ENCODE results near the gene GLDN.

The GLDN gene

DNA sequence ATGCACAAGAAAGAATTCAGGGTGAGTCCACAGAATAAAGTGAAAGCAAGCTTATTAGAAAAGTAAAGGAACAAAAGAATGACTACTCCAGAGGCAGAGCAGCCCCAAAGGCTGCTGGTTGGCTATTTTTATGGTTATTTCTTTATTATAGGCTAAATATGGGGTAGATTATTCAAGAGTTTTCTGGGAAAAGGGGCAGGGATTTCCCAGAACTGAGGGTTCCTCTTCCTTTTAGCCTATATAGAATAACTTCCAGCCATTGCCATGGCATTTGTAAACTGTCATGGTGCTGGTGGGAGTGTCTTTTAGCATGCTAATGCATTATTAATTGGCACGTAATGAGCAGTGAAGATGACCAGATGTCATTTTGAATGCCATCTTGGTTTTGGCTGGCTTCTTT lies 13.6 kb downstream of the GLDN start:
- DNase-seq (ENCODE audit: insufficient read length, low spot score): no peak
- TF ChIP-seq POLR2A (IDR thresholded peaks at IDR 0.05; ENCODE audit: low read depth, low read length): no peak
- FAIRE-seq: no peak

GRCh38 chr15:51356147-51356546 lies 14.7 kb downstream of the GLDN start:
- no peak for FAIRE-seq

GRCh38 chr15:51356983-51357382 lies 15.5 kb downstream of the GLDN start:
- no peak for TF ChIP-seq POLR2A (IDR thresholded peaks at IDR 0.05; ENCODE audit: low read depth, low read length)
- DNase-seq (ENCODE audit: insufficient read length, low spot score) (no peak), FAIRE-seq (no peak)

More at GRCh38 chr15:51356147-51356546, 14.7 kb downstream of the GLDN start:
- no peak for DNase-seq (ENCODE audit: insufficient read length, low spot score)
- TF ChIP-seq POLR2A (IDR thresholded peaks at IDR 0.05; ENCODE audit: low read depth, low read length): no peak

DNA sequence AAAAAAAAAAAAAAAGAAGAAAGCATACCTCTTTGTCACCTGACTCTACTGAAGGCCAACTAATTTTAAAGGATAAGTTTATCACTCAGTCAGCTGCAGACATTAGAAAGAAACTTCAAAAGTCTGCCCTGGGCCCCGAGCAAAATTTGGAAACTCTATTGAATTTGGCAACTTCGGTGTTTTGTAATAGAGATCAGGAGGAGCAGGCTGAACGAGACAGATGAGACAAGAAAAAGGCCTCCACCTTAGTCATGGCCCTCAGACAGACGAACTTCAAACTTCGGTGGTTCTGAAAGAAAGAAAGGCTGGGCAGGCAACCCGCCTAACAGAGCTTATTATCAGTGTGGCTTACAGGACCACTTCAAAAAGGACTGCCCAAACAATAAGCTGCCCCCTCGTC lies 18.5 kb downstream of the GLDN start:
- DNase-seq (ENCODE audit: insufficient read length, low spot score) (no peak), FAIRE-seq (no peak)
- TF ChIP-seq POLR2A (IDR thresholded peaks at IDR 0.05; ENCODE audit: low read depth, low read length): no peak

DNA sequence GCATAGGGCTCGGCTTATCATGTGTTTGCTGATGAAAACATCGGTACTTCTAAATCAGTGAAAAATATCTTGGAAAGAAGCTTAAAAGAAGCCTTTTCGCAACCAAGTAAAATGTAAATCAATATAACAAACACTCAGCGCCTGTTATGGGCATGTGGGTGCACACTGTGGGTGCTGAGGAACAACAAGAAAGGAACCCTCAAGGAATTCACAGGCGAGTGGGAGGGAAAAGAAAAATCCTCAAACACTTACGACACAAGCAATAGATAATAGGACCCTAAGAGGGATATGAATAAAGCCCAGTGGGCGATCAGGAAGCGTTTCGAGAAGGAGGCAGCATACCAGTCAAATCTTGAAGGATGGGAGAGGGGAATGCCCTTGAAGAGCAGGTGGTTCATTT lies 21.9 kb downstream of the GLDN start:
- FAIRE-seq (no peak), DNase-seq (ENCODE audit: insufficient read length, low spot score) (no peak)
- TF ChIP-seq POLR2A (IDR thresholded peaks at IDR 0.05; ENCODE audit: low read depth, low read length): no peak

DNA sequence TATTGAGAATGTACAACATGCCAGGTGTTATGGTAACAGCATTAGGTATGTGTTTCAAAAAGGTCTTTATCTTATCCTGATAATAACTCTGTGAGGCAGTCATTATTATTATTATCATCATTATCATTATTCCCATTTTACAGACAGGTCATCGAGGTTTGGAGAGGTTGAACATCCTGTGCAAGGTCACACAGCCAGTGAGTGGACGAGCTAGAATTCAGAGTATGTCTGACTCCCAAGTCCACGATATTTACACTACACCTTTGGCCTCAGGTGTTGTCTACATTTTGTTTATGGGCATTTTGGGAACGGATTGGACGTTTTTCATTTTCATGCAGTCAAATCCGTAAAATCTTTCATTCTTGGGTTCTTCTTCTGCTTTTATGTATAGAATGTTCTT lies 24.0 kb downstream of the GLDN start:
- DNase-seq (ENCODE audit: insufficient read length, low spot score): no peak
- no peak for FAIRE-seq
- no peak for TF ChIP-seq POLR2A (IDR thresholded peaks at IDR 0.05; ENCODE audit: low read depth, low read length)

DNA sequence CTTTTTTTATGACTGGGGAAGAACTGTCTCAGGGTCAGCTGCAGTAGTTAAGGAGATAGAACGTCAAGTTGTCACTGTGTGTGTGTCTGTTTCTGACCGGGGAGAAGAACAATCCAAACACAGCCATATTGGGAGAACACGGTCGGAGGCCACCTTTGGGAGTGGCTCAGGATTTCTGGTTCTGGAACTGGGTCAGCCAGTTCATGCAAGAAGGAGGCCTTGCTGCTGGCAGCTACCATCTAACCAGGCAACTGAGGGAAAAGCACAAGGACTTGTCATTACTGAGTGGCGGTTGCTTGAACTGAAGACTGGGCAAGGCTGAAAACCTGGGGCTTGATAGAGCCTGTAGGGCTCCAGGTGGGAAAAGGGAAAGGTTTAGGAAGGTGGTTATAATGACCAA lies 24.6 kb downstream of the GLDN start:
- no peak for DNase-seq (ENCODE audit: insufficient read length, low spot score)
- no peak for FAIRE-seq
- no peak for TF ChIP-seq POLR2A (IDR thresholded peaks at IDR 0.05; ENCODE audit: low read depth, low read length)

DNA sequence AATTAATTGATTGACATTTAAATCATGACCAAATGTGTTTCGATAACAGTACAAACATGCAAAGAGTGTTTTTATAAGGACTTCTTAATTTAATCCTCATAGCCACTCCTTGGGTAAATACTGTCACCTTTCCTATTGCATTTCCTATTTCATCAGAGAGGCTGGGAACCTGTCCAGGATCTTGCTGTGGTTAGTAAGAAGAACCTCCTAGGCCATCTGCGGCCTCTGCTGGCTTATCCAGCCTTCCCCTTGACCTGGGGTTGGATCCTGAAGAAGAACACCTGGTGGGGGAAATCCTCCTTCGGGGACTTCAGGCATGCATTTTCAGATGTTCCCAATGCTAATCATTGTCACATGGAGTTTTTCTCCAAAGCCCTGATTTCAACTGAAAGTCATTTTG lies 25.5 kb downstream of the GLDN start:
- DNase-seq (ENCODE audit: insufficient read length, low spot score): no peak
- FAIRE-seq: no peak

GRCh38 chr15:51367322-51367976 lies 26.0 kb downstream of the GLDN start:
- TF ChIP-seq POLR2A (IDR thresholded peaks at IDR 0.05; ENCODE audit: low read depth, low read length): no peak
- FAIRE-seq (no peak), DNase-seq (ENCODE audit: insufficient read length, low spot score) (no peak)

More for the DNA sequence above, 25.5 kb downstream of the GLDN start:
- TF ChIP-seq POLR2A (IDR thresholded peaks at IDR 0.05; ENCODE audit: low read depth, low read length): no peak

DNA sequence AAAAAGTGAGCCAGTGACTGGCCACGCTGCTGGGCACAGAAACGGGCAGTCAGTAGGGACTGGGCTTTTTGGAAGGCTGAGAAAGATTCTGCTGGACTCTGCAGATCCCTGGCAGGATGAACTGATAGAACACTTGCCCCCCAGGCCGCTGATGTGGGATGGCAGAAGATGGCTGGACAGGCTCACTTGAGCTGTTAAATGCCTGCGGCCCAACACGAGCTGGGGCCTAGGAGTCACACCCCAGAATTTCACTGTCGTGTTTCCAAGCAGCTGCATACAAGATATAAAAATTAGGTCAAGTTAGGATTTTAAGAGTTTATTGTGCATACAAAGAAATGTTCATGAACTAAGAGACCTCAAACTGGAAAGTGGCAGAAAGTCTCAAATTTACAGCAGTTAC lies 26.9 kb downstream of the GLDN start:
- DNase-seq (ENCODE audit: insufficient read length, low spot score) (no peak), FAIRE-seq (no peak)
- no peak for TF ChIP-seq POLR2A (IDR thresholded peaks at IDR 0.05; ENCODE audit: low read depth, low read length)

DNA sequence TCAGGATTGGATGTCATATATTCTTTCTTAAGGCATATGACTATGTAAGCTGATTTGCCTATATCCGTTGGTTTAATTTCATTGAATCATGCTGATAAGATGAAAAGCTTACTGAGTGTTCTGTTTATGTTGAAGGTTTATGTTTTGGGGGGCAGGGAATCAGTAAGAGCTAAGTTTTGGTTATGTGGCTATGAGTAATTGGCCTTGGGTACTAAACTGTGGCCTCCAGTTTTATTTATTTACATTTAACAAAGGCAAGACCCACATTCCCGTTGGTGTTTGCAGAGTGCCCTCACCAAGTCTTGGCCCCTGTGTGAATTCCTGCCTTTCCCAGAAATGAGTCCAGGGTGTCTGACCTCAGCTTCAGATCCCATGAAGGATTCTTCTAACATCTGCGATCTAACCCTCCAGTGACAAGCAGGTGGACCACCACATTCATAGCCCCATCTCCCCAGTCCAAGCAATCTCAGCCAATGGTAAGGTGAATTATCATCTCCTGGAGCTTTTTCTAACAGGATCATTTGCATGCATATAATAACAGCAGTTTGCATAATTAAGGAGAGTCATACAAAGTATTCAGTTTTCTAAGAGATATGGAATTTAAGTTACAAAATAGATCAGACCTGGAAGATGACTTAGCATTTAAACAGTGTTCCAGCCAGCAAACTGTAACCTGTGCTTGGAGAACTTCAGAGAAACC lies 27.4 kb downstream of the GLDN start:
- no peak for TF ChIP-seq POLR2A (IDR thresholded peaks at IDR 0.05; ENCODE audit: low read depth, low read length)
- FAIRE-seq: no peak

DNA sequence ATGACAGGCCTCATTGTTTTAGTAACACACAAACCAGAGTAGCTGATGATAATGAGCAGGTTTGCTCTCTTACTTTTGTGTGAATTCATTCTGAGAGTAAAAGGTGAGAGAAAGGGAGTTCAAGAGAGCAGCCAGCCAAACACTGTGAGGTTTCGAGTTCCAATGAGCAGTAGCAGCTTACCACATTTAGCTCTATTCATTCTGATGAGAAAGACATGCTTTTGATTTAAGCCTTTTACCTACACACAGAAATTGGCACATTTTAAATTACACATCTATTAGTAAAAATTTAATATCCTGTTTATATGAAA lies 28.0 kb downstream of the GLDN start:
- no peak for TF ChIP-seq POLR2A (IDR thresholded peaks at IDR 0.05; ENCODE audit: low read depth, low read length)
- FAIRE-seq (no peak), DNase-seq (ENCODE audit: insufficient read length, low spot score) (no peak)

More for the DNA sequence above, 27.4 kb downstream of the GLDN start:
- DNase-seq (ENCODE audit: insufficient read length, low spot score): no peak

GRCh38 chr15:51371266-51371665 lies 29.8 kb downstream of the GLDN start:
- no peak for TF ChIP-seq POLR2A (IDR thresholded peaks at IDR 0.05; ENCODE audit: low read depth, low read length)
- DNase-seq (ENCODE audit: insufficient read length, low spot score) (no peak), FAIRE-seq (no peak)

GRCh38 chr15:51374131-51374530 lies 32.7 kb downstream of the GLDN start:
- no peak for TF ChIP-seq POLR2A (IDR thresholded peaks at IDR 0.05; ENCODE audit: low read depth, low read length)
- DNase-seq (ENCODE audit: insufficient read length, low spot score): no peak
- no peak for FAIRE-seq

GRCh38 chr15:51375966-51376640 lies 34.6 kb downstream of the GLDN start:
- TF ChIP-seq POLR2A (IDR thresholded peaks at IDR 0.05; ENCODE audit: low read depth, low read length): no peak
- DNase-seq (ENCODE audit: insufficient read length, low spot score): no peak
- FAIRE-seq: no peak
